Activated CD4-positive, alpha-beta T cell treated with anti-CD3 and anti-CD28 coated beads, Interleukin-2, amount 50 U/mL, for 1 hour (primary cell): ENCODE data around the gene HIRIP3.

Experiments
- DNase-seq: peaks from one replicate; pipeline ENCODE4 v3.0.0-alpha.2; 2020

The HIRIP3 gene

GRCh38 chr16:29951625-29952365 lies 43.6 kb downstream of the HIRIP3 start:
- no peak for DNase-seq

DNA sequence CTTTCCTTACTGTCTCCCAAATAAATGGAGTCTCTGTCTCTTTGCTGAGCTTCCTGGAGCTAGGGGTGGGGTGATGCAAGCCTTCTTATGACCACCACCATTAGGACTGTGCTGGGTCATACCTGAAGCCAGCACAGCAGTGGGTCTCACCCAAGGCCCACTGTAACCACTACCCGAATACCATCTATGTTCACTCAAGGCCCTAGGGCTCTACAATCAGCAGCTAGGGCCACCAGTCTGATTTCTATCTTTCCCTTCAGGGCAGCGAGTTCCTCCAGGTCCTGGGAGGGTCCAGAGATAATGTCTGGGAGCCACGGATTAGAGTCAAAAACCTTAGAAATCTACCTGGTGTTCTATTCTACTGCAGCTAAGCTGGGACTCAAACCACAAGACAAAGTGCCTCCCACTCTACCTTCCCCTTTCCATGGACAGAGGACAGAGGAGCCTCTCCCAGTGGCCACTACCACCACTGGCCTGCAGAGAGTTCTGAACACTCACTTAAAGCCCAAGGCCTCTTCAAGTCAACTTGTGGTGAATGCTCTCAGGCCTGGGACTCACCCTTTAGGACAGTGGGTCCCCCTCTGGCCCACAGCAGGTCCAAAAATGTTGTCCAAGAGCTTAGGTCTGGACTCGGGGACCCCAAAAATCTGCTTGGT lies 44.5 kb downstream of the HIRIP3 start:
- no peak for DNase-seq

- no peak for DNase-seq
Measured at GRCh38 chr16:29947897-29948296, 47.5 kb downstream of the HIRIP3 start.

- no peak for DNase-seq
Measured at GRCh38 chr16:29943846-29944799, 51.3 kb downstream of the HIRIP3 start.
